Lower leg skin (tissue), 3 donors: Measurements from ENCODE around the gene IQCK.

Experiments
- CTCF ChIP-seq, 3 donors: fragments of 450-650 bp; IDR thresholded peaks; one replicate each; pipeline ENCODE4 v1.5.1; 2016; ENCODE audit warnings: antibody characterized with exemption in 3 of 3, mild to moderate bottlenecking in 3 of 3, moderate library complexity in 2 of 3
- POLR2A ChIP-seq, 2 donors: fragments of 450-650 bp; IDR thresholded peaks; one replicate each; pipeline ENCODE4 v1.6.1; 2016 to 2017; ENCODE audit warnings: antibody characterized with exemption in 2 of 2, mild to moderate bottlenecking in 1 of 2, moderate library complexity in 1 of 2

- TF ChIP-seq POLR2A (IDR thresholded peaks at IDR 0.05) (no peak), CTCF (IDR thresholded peaks at IDR 0.05) (no peak)
These were observed 17.2 kb downstream of the IQCK start for GRCh38 chr16:19735074-19735867.
